Activated CD4-positive, alpha-beta T cell treated with anti-CD3 and anti-CD28 coated beads for 36 hours (primary cell): Measurements from ENCODE around the gene TMEFF1. TPM values are rescaled to one million over a fixed set of nuclear protein-coding genes. Genes with fewer than 3 reads are reported as not detected.
A peak's percentile ranks its signal among the peaks of the same experiment; 100 is the strongest.

Experiments
- ATAC-seq: fragments of 200-7000 bp; cut with Tn5 transposase; one replicate; pipeline ENCODE4 v1.10.0; 2021; ENCODE audit warnings: mild to moderate bottlenecking, moderate library complexity
- CTCF ChIA-PET: fragments of 350-600 bp; sonication (Branson Sonifier 250); formaldehyde crosslinking; loops from one replicate; lab custom pipeline; 2021; ENCODE audit warnings: antibody characterized with exemption; lab: Charles Lee
- POLR2A ChIA-PET: fragments of 350-600 bp; sonication (Branson Sonifier 250); formaldehyde crosslinking; loops from one replicate; lab custom pipeline; 2021; ENCODE audit warnings: antibody characterized with exemption, inconsistent platforms; lab: Charles Lee
- DNase-seq: peaks from one replicate; pipeline ENCODE4 v3.0.0-alpha.2; 2020
- H3K27ac Mint-ChIP-seq: one replicate; pipeline ENCODE4 v1.8.0; 2021; ENCODE audit warnings: mixed read lengths
- H3K27me3 Mint-ChIP-seq: one replicate; pipeline ENCODE4 v1.8.0; 2021; ENCODE audit warnings: mixed read lengths
- H3K36me3 Mint-ChIP-seq: one replicate; pipeline ENCODE4 v1.8.0; 2021; ENCODE audit warnings: low read depth, mixed read lengths
- H3K4me1 Mint-ChIP-seq: one replicate; pipeline ENCODE4 v1.8.0; 2021; ENCODE audit warnings: mixed read lengths
- H3K4me3 Mint-ChIP-seq: one replicate; pipeline ENCODE4 v1.8.0; 2021; ENCODE audit warnings: mild to moderate bottlenecking, moderate library complexity, mixed read lengths
- H3K9me3 Mint-ChIP-seq: one replicate; pipeline ENCODE4 v1.8.0; 2021; ENCODE audit warnings: low read depth, mixed read lengths
- intact Hi-C, 2 experiments: fragments of 100-400 bp; cut with DNase I in 1 of 2; cut with micrococcal nuclease in 1 of 2; formaldehyde crosslinking; loops; one replicate each; pipeline versions ENCODE4 v1.14.2 to v1.15.1; 2022 to 2024; cut with DNase I, micrococcal nuclease
- total RNA-seq, 2 experiments: library from RNA; stranded (reverse); gene quantifications; one replicate each; pipeline ENCODE4 v1.2.3, GENCODE V29; 2021

Gene TMEFF1, protein sequence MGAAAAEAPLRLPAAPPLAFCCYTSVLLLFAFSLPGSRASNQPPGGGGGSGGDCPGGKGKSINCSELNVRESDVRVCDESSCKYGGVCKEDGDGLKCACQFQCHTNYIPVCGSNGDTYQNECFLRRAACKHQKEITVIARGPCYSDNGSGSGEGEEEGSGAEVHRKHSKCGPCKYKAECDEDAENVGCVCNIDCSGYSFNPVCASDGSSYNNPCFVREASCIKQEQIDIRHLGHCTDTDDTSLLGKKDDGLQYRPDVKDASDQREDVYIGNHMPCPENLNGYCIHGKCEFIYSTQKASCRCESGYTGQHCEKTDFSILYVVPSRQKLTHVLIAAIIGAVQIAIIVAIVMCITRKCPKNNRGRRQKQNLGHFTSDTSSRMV
- total RNA-seq, result under 1 TPM in 1 of 2 experiments, not detected in 1; 0.27 TPM

GRCh38 chr9:100472788-100473275 lies at the start of gene TMEFF1:
TSS of gene TMEFF1 (plus strand) at chr9:100473149. CDS start at chr9:100473545, 396 bp downstream.
- Mint-ChIP-seq H3K4me1 (peaks cover 8% of the 10 kb centered on the region), H3K27me3 (peaks cover 29% of the 10 kb centered on the region), H3K9me3 (no peaks in the 10 kb centered on the region), H3K27ac (no peak within 1 kb of the TSS), H3K36me3 (no peaks in the 10 kb centered on the region), H3K4me3 (peak within 1 kb of the TSS; percentile 52)
- intact Hi-C loops, result loop anchor here in 1 of 2 experiments (1.0 to 10.0 kb wide), 3 partner anchors 120 to 922 kb away; partner anchors contain the start of genes MRPL50, TEX10 and ZNF189
- peak; percentile 87 for ATAC-seq
- CTCF ChIA-PET, result interaction anchor here (1.1 to 1.6 kb wide), 2 partner anchors 8 to 148 kb away, joined by 4 to 5 read pairs; no protein-coding TSS in a partner anchor
- DNase-seq, result peak; percentile 81
- POLR2A ChIA-PET, result interaction anchor here (0.5 kb wide), 1 partner anchor 122 kb away, joined by 3 read pairs; no protein-coding TSS in a partner anchor

GRCh38 chr9:100425758-100426157 lies 47.2 kb upstream of the TMEFF1 start:
- H3K4me1 Mint-ChIP-seq, result peaks cover 30% of the 10 kb centered on the region

DNA sequence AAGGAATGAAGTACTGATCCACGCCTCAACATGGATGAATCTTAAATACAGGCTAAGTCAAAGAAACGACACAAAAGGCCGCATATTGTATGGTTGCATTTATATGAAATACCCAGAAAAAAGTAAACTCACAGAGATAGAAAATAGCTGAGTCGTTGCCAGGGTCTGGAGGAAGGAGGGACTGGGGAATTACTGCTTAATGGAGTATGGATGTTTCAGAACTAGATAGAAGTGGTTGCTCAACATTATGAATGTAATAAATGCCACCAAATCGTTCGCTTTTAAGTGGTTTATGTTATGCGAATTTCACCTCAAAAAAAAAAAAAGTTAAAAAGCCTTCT lies 46.8 kb upstream of the TMEFF1 start:
- Mint-ChIP-seq H3K36me3 (peaks cover 2% of the 10 kb centered on the region), H3K4me1 (peaks cover 30% of the 10 kb centered on the region), H3K9me3 (no peaks in the 10 kb centered on the region), H3K27ac (peak overlapping the region; percentile 91), H3K4me3 (peak overlapping the region; percentile 81), H3K27me3 (no peaks in the 10 kb centered on the region)
- no peak for DNase-seq
- no peak for ATAC-seq
- ChIA-PET POLR2A (interaction anchor here (1.0 kb wide), 1 partner anchor 15 kb away, joined by 3 read pairs; no protein-coding TSS in a partner anchor), CTCF (interaction anchor here (2.6 kb wide), 1 partner anchor 11 kb away, joined by 11 read pairs; no protein-coding TSS in a partner anchor)
- intact Hi-C loops, result loop anchor here (2.0 to 10.0 kb wide), 8 partner anchors 15 to 1629 kb away; partner anchors contain the start of genes TEX10 (in 2 of the 2), ANKS6 (in 1 of the 2), ERP44 (in 1 of the 2) and INVS (in 1 of the 2)

More at GRCh38 chr9:100425758-100426157, 47.2 kb upstream of the TMEFF1 start:
- intact Hi-C loops, result loop anchor here (2.0 to 10.0 kb wide), 8 partner anchors 15 to 1628 kb away; partner anchors contain the start of genes TEX10 (in 2 of the 2), ANKS6 (in 1 of the 2), ERP44 (in 1 of the 2) and INVS (in 1 of the 2)
- H3K36me3 Mint-ChIP-seq, result peaks cover 2% of the 10 kb centered on the region
- no peaks in the 10 kb centered on the region for H3K9me3 Mint-ChIP-seq
- no peaks in the 10 kb centered on the region for H3K27me3 Mint-ChIP-seq
- peak overlapping the region; percentile 81 for H3K4me3 Mint-ChIP-seq
- DNase-seq (no peak), ATAC-seq (no peak)
- ChIA-PET POLR2A (interaction anchor here (1.0 kb wide), 1 partner anchor 14 kb away, joined by 3 read pairs; no protein-coding TSS in a partner anchor), CTCF (interaction anchor here (1.6 to 2.6 kb wide), 2 partner anchors 12 to 14 kb away, joined by 4 to 11 read pairs; no protein-coding TSS in a partner anchor)
- peak overlapping the region; percentile 49 for H3K27ac Mint-ChIP-seq

DNA sequence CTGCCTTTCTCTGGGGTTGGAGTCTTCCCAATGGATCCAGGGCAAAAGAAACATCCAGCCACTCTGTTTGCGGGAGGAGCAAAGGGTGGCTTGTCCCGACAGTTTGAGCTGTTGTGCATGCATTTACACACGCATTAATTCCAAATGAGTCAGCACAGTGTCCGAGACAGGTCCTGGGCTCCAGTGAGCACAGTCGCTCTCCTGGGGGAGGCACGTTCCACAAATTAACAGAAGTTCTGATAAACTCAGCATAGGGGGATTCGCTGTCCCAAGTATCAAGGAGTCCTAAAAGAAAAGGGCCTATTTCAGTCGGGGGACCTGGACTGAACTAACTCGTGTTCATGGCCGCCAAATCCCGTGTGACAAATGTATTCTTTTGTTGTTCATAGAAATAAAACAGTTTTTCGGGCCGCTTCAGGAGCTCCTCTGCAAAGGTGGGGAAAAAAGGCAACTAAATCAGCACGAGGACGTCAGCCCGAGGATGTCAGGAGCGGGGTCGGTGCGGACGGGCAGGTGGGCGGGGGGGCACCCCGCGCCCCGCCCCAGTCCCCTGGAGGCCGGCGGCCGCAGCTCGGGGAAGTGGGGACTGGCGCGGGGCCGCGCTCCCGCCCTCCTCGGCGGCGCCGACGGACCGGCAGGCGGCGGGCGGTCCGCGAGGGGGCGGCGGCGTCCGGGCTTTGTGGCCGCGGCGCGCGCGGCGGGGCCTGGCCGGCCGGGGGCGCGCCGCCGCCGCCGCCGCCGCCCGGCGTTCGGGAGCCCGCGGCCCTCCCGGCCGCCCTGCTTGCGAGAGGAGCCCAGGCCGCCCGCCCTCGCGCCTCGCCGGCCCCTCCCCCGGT lies 46.2 kb upstream of the TMEFF1 start, which contains the start of gene MSANTD3:
MSANTD3 (plus strand) TSS at position 614 of the 836 bp plus-strand sequence. CDS start 14,796 bp downstream, outside the sequence.
- H3K9me3 Mint-ChIP-seq, result no peaks in the 10 kb centered on the region

GRCh38 chr9:100427366-100428263 lies 45.3 kb upstream of the TMEFF1 start:
- peak overlapping the region; percentile 38 for H3K27ac Mint-ChIP-seq
- POLR2A ChIA-PET, result no interaction called here
- intact Hi-C loops, result loop anchor here (1.0 to 10.0 kb wide), 9 partner anchors 16 to 1630 kb away; partner anchors contain the start of genes TEX10 (in 2 of the 2), ANKS6 (in 1 of the 2), ERP44 (in 1 of the 2) and INVS (in 1 of the 2)
- peak; percentile 48 for DNase-seq
- H3K4me3 Mint-ChIP-seq, result peak overlapping the region; percentile 72
- peaks cover 30% of the 10 kb centered on the region for H3K4me1 Mint-ChIP-seq
- ATAC-seq, result peak; percentile 45
- no peaks in the 10 kb centered on the region for H3K27me3 Mint-ChIP-seq
- H3K36me3 Mint-ChIP-seq, result peaks cover 2% of the 10 kb centered on the region
- H3K9me3 Mint-ChIP-seq, result no peaks in the 10 kb centered on the region
- CTCF ChIA-PET, result interaction anchor here (0.6 to 2.6 kb wide), 2 partner anchors 10 to 560 kb away, joined by 3 to 11 read pairs; no protein-coding TSS in a partner anchor

More for the DNA sequence above, 46.2 kb upstream of the TMEFF1 start, which contains the start of gene MSANTD3:
- ATAC-seq, result peak; percentile 74
- Mint-ChIP-seq H3K4me3 (peak within 1 kb of the TSS; percentile 81), H3K27ac (peak within 1 kb of the TSS; percentile 91), H3K4me1 (peaks cover 30% of the 10 kb centered on the region), H3K27me3 (no peaks in the 10 kb centered on the region), H3K36me3 (peaks cover 2% of the 10 kb centered on the region)
- ChIA-PET POLR2A (interaction anchor here (1.0 kb wide), 1 partner anchor 15 kb away, joined by 3 read pairs; no protein-coding TSS in a partner anchor), CTCF (interaction anchor here (0.6 to 2.6 kb wide), 4 partner anchors 11 to 559 kb away, joined by 3 to 11 read pairs (median 4); no protein-coding TSS in a partner anchor)
- intact Hi-C loops, result loop anchor here (1.0 to 10.0 kb wide), 9 partner anchors 15 to 1629 kb away; partner anchors contain the start of genes TEX10 (in 2 of the 2), ANKS6 (in 1 of the 2), ERP44 (in 1 of the 2) and INVS (in 1 of the 2)
- DNase-seq, result peak; percentile 71

DNA sequence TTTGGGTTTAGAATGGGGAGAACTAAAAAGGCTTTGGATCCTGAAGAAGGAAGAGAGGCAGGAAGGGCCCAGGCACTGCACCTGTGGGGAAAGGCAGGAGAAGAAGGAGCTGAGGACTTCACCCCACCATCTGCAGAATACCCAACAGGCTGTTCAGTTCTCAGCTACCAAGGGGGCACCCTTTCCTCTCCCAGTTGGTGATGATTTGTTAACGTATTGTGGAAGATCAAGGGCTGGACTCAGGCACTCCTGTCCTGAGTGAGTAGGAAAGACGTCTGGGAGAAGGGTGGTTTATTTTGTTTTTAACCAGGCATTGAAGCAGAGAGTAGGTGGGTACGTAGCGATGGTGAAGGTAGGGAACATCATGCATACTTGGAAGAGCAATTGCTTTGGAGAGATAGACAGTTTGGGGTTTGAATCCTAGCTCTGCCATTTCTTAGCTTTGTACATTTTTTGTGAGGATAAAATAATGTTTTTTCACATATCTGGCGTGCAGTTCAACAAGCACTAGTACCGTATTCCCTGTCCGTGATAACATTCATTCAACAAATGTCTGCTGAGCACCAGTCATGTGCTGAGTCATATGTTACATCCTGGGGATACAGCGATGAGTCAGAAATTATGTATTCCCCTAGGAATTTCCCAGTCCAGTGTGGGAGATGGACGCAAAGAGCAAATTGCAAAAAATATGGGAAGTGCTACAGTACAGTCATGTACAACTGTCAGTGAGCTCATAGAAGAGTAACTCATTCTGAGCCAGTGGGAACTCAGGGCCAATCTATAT lies 43.9 kb upstream of the TMEFF1 start:
- H3K9me3 Mint-ChIP-seq, result no peaks in the 10 kb centered on the region
- ChIA-PET CTCF (interaction anchor here (0.7 to 1.6 kb wide), 6 partner anchors 9 to 885 kb away, joined by 3 to 7 read pairs (median 4); no protein-coding TSS in a partner anchor), POLR2A (interaction anchor here (0.7 kb wide), 1 partner anchor 93 kb away, joined by 3 read pairs; no protein-coding TSS in a partner anchor)
- H3K27ac Mint-ChIP-seq, result no peak overlapping the region
- H3K4me1 Mint-ChIP-seq, result peaks cover 30% of the 10 kb centered on the region
- ATAC-seq (no peak), DNase-seq (no peak)
- intact Hi-C loops, result loop anchor here (5.0 to 10.0 kb wide), 6 partner anchors 77 to 1632 kb away; partner anchors contain the start of genes ANKS6 (in 1 of the 2), ERP44 (in 1 of the 2), INVS (in 1 of the 2) and RNF20 (in 1 of the 2)
- no peak overlapping the region for H3K4me3 Mint-ChIP-seq
- no peaks in the 10 kb centered on the region for H3K27me3 Mint-ChIP-seq
- peaks cover 2% of the 10 kb centered on the region for H3K36me3 Mint-ChIP-seq

GRCh38 chr9:100430286-100430940 lies 42.5 kb upstream of the TMEFF1 start:
- Mint-ChIP-seq H3K36me3 (peaks cover 2% of the 10 kb centered on the region), H3K9me3 (no peaks in the 10 kb centered on the region), H3K27me3 (no peaks in the 10 kb centered on the region), H3K27ac (no peak overlapping the region), H3K4me1 (peaks cover 30% of the 10 kb centered on the region), H3K4me3 (no peak overlapping the region)
- ATAC-seq (no peak), DNase-seq (no peak)
- ChIA-PET POLR2A (no interaction called here), CTCF (interaction anchor here (1.6 kb wide), 1 partner anchor 7 kb away, joined by 7 read pairs; no protein-coding TSS in a partner anchor)
- intact Hi-C loops, result loop anchor here in 1 of 2 experiments (10.0 kb wide), 1 partner anchor 1246 kb away; no protein-coding TSS in a partner anchor

GRCh38 chr9:100431886-100432285 lies 41.1 kb upstream of the TMEFF1 start:
- CTCF ChIA-PET, result no interaction called here

More at GRCh38 chr9:100431886-100432285, 41.1 kb upstream of the TMEFF1 start:
- intact Hi-C loops, result loop anchor here in 1 of 2 experiments (10.0 kb wide), 1 partner anchor 1247 kb away; no protein-coding TSS in a partner anchor
- POLR2A ChIA-PET, result no interaction called here
- Mint-ChIP-seq H3K4me1 (peaks cover 18% of the 10 kb centered on the region), H3K36me3 (peaks cover 2% of the 10 kb centered on the region), H3K4me3 (no peak overlapping the region), H3K27me3 (no peaks in the 10 kb centered on the region), H3K27ac (no peak overlapping the region), H3K9me3 (no peaks in the 10 kb centered on the region)
- ATAC-seq, result no peak
- no peak for DNase-seq
